ENCODE measurements around the gene DCST1. TPM values are rescaled to one million over a fixed set of nuclear protein-coding genes. Genes with fewer than 3 reads are reported as not detected.

DCST1 gene
- total and polyA plus RNA-seq, 4 donors, result not detected

GRCh38 chr1:154989195-154989860, 44.3 kb upstream of the DCST1 start:
- H3K9ac ChIP-seq (ENCODE audit: low read depth in 1 of 2, low read length in 2 of 2), result no peak overlapping the region
- no peak overlapping the region for H3K27ac ChIP-seq (ENCODE audit: low read depth in 1 of 2, low read length in 2 of 2)
- WGBS, result 79% methylated on average over 3 of the region's 3 CpGs
- TF ChIP-seq CTCF (IDR thresholded peaks at IDR 0.05; ENCODE audit: low read depth, low read length, missing input control), result no peak
- no peak for TF ChIP-seq GABPA (IDR thresholded peaks at IDR 0.05 in 1 of 2, conservative IDR thresholded peaks at IDR 0.05 in 1 of 2)
- TF ChIP-seq RXRA (IDR thresholded peaks at IDR 0.05), result peak in 1 of 2 donors; percentile 48
- no peak for TF ChIP-seq REST (IDR thresholded peaks at IDR 0.05)
- peak; percentile 10 to 55 for TF ChIP-seq HNF4A (conservative IDR thresholded peaks at IDR 0.05)
- no peak for TF ChIP-seq ZBTB33 (IDR thresholded peaks at IDR 0.05)
- TF ChIP-seq ATF3 (IDR thresholded peaks at IDR 0.05), result no peak
- H3K4me3 ChIP-seq (ENCODE audit: low read depth in 1 of 3, low read length in 3 of 3), result no peak overlapping the region
- H3K36me3 ChIP-seq (ENCODE audit: control insufficient read depth in 4 of 4, insufficient read depth in 3 of 4, low read depth in 1 of 4, low read length in 3 of 4), result peaks cover 0 to 9% (median 5%) of the 10 kb centered on the region in 4 donors
- no peak for DNase-seq (ENCODE audit: low spot score)
- H3K4me1 ChIP-seq (ENCODE audit: control insufficient read depth in 4 of 4, insufficient read depth in 4 of 4, low read length in 3 of 4), result peaks cover 2 to 18% (median 11%) of the 10 kb centered on the region in 4 donors
- H3K9me3 ChIP-seq (ENCODE audit: control insufficient read depth in 4 of 4, low read length in 3 of 4), result no peaks in the 10 kb centered on the region
- H3K27me3 ChIP-seq (ENCODE audit: control insufficient read depth in 4 of 4, insufficient read depth in 4 of 4, low read length in 3 of 4), result no peaks in the 10 kb centered on the region

- Histone ChIP-seq H3K9ac (ENCODE audit: low read depth in 1 of 2, low read length in 2 of 2) (no peak overlapping the region), H3K4me3 (ENCODE audit: low read depth in 1 of 3, low read length in 3 of 3) (no peak overlapping the region), H3K27me3 (ENCODE audit: control insufficient read depth in 4 of 4, insufficient read depth in 4 of 4, low read length in 3 of 4) (no peaks in the 10 kb centered on the region), H3K36me3 (ENCODE audit: control insufficient read depth in 4 of 4, insufficient read depth in 3 of 4, low read depth in 1 of 4, low read length in 3 of 4) (peaks cover 0 to 9% (median 5%) of the 10 kb centered on the region in 4 donors), H3K9me3 (ENCODE audit: control insufficient read depth in 4 of 4, low read length in 3 of 4) (no peaks in the 10 kb centered on the region), H3K27ac (ENCODE audit: low read depth in 1 of 2, low read length in 2 of 2) (no peak overlapping the region), H3K4me1 (ENCODE audit: control insufficient read depth in 4 of 4, insufficient read depth in 4 of 4, low read length in 3 of 4) (peaks cover 2 to 18% (median 11%) of the 10 kb centered on the region in 4 donors)
- WGBS, result 95% methylated on average over 8 of the region's 8 CpGs
- TF ChIP-seq TAF1 (conservative IDR thresholded peaks at IDR 0.05) (no peak), YY1 (IDR thresholded peaks at IDR 0.05) (no peak), GABPA (IDR thresholded peaks at IDR 0.05 in 1 of 2, conservative IDR thresholded peaks at IDR 0.05 in 1 of 2) (no peak), JUND (IDR thresholded peaks at IDR 0.05) (no peak), REST (IDR thresholded peaks at IDR 0.05) (no peak), FOXA1 (IDR thresholded peaks at IDR 0.05) (no peak), RAD21 (IDR thresholded peaks at IDR 0.05) (no peak), FOXA2 (IDR thresholded peaks at IDR 0.05) (no peak), ATF3 (IDR thresholded peaks at IDR 0.05) (no peak), EGR1 (IDR thresholded peaks at IDR 0.05; ENCODE audit: low read depth in 2 of 2) (no peak), ZBTB33 (IDR thresholded peaks at IDR 0.05) (no peak)
- DNase-seq (ENCODE audit: low spot score), result no peak
These were observed 43.3 kb upstream of the DCST1 start for GRCh38 chr1:154990276-154990675.

All from liver (tissue), 9 donors.